PFSK-1 (cell line): ENCODE measurements around the gene RPS19BP1.

Experiments used
- FOXP2 ChIP-seq: optimal IDR thresholded peaks from 2 replicates; pipeline ENCODE3; 2011; ENCODE audit warnings: borderline replicate concordance, control low read depth, inconsistent platforms; ENCODE audit not compliant: insufficient read depth; ENCODE audit errors: extremely low read length, extremely low read depth
- POLR2AphosphoS5 ChIP-seq: IDR thresholded peaks from 2 replicates; pipeline ENCODE4 v1.6.1; 2012; ENCODE audit warnings: low read depth, mild to moderate bottlenecking, control low read depth, low read length, moderate library complexity
- SIN3A ChIP-seq: IDR thresholded peaks from 2 replicates; pipeline ENCODE4 v1.6.1; 2012; ENCODE audit warnings: mild to moderate bottlenecking, low read length, moderate library complexity, borderline replicate concordance; ENCODE audit not compliant: insufficient read depth
- TAF1 ChIP-seq: IDR thresholded peaks from 2 replicates; pipeline ENCODE4 v1.6.1; 2012; ENCODE audit warnings: low read length, control low read depth, borderline replicate concordance; ENCODE audit not compliant: insufficient read depth
- TF ChIP-seq, protein P1 (sequence below), 2 experiments: IDR thresholded peaks; 2 replicates each; pipeline versions ENCODE4 v1.6.1 to v1.8.0; 2011 to 2012; ENCODE audit warnings: low read depth in 2 of 2, low read length in 2 of 2, control low read depth in 1 of 2, inconsistent platforms in 1 of 2, mild to moderate bottlenecking in 1 of 2, moderate library complexity in 1 of 2; ENCODE audit not compliant: insufficient read depth in 1 of 2

RPS19BP1 gene

GRCh38 chr22:39519681-39520225, 12.8 kb downstream of the RPS19BP1 start:
- TF ChIP-seq TAF1 (no peak), POLR2AphosphoS5 (peak; percentile 61), FOXP2 (peak; percentile 9), SIN3A (no peak)
- TF ChIP-seq, protein P1, sequence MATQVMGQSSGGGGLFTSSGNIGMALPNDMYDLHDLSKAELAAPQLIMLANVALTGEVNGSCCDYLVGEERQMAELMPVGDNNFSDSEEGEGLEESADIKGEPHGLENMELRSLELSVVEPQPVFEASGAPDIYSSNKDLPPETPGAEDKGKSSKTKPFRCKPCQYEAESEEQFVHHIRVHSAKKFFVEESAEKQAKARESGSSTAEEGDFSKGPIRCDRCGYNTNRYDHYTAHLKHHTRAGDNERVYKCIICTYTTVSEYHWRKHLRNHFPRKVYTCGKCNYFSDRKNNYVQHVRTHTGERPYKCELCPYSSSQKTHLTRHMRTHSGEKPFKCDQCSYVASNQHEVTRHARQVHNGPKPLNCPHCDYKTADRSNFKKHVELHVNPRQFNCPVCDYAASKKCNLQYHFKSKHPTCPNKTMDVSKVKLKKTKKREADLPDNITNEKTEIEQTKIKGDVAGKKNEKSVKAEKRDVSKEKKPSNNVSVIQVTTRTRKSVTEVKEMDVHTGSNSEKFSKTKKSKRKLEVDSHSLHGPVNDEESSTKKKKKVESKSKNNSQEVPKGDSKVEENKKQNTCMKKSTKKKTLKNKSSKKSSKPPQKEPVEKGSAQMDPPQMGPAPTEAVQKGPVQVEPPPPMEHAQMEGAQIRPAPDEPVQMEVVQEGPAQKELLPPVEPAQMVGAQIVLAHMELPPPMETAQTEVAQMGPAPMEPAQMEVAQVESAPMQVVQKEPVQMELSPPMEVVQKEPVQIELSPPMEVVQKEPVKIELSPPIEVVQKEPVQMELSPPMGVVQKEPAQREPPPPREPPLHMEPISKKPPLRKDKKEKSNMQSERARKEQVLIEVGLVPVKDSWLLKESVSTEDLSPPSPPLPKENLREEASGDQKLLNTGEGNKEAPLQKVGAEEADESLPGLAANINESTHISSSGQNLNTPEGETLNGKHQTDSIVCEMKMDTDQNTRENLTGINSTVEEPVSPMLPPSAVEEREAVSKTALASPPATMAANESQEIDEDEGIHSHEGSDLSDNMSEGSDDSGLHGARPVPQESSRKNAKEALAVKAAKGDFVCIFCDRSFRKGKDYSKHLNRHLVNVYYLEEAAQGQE (IDR thresholded peaks at IDR 0.05; ENCODE audit: insufficient read depth in 1 of 2, low read depth in 2 of 2, low read length in 2 of 2) = no peak

DNA sequence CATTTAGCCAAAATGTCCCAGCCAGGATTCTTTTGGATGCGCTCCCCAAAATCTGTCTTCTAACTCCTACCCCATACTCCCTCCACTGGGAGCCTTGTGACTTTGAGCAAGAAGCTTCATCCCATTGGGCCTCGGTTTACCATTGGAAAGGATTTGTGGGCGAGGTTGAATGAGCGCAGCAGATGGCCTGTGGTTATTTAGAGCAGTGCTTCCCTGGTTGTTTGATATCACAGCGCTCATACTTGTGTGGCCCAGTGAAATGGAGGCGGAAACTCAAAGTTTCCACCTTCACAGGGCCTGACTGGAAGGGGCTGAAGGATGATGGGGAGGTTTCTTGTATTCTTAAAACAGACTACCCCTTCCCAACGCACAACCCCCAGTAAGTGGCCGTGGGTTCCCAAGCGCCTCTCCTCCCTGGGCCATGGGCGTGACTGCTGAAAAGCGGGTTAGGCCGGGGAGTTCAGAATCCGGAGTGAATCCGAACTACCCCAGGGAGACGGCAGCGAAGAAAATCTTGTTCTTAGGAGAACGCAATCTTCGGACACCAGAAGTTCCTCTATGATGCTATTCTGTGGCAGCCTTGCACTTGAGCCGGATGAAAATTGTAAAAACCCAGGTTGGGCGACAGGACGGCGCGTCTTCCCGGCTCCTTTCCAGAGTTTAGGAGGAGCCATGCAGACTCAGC, 13.4 kb downstream of the RPS19BP1 start:
- no peak for TF ChIP-seq TAF1
- TF ChIP-seq SIN3A = 0 out of 2 replicates have a peak, but pooled peaks have one; percentile 47

GRCh38 chr22:39518144-39518786, 14.3 kb downstream of the RPS19BP1 start:
- TF ChIP-seq TAF1 = no peak
- no peak for TF ChIP-seq SIN3A
- TF ChIP-seq FOXP2 = no peak
- TF ChIP-seq POLR2AphosphoS5 = no peak
- TF ChIP-seq, protein P1 (IDR thresholded peaks at IDR 0.05; ENCODE audit: insufficient read depth in 1 of 2, low read depth in 2 of 2, low read length in 2 of 2) = no peak

- TF ChIP-seq POLR2AphosphoS5 = no peak
- TF ChIP-seq, protein P1 (IDR thresholded peaks at IDR 0.05; ENCODE audit: insufficient read depth in 1 of 2, low read depth in 2 of 2, low read length in 2 of 2) = no peak
- no peak for TF ChIP-seq SIN3A
- no peak for TF ChIP-seq TAF1
- no peak for TF ChIP-seq FOXP2
Measured at GRCh38 chr22:39517470-39517869, 15.1 kb downstream of the RPS19BP1 start.

- TF ChIP-seq SIN3A (no peak), FOXP2 (no peak), POLR2AphosphoS5 (no peak), TAF1 (no peak)
- TF ChIP-seq, protein P1 (IDR thresholded peaks at IDR 0.05; ENCODE audit: insufficient read depth in 1 of 2, low read depth in 2 of 2, low read length in 2 of 2) = no peak
Measured at GRCh38 chr22:39515266-39516050, 17.1 kb downstream of the RPS19BP1 start.
